T-helper 2 cell treated with Interferon-gamma antibody and Interleukin-4, amounts not matched to agents 100 ng/mL and 5 ng/mL, for 36 hours (primary cell): ENCODE measurements around the gene PRPF6. TPM values are rescaled to one million over a fixed set of nuclear protein-coding genes. Genes with fewer than 3 reads are reported as not detected.

Experiments used
- intact Hi-C: fragments of 100-400 bp; cut with micrococcal nuclease; formaldehyde crosslinking; loops from one replicate; pipeline ENCODE4 v1.15.1; 2023
- total RNA-seq: library from RNA; stranded (reverse); gene quantifications from 2 replicates; pipeline ENCODE4 v1.2.3, GENCODE V29; 2022

The PRPF6 gene, protein sequence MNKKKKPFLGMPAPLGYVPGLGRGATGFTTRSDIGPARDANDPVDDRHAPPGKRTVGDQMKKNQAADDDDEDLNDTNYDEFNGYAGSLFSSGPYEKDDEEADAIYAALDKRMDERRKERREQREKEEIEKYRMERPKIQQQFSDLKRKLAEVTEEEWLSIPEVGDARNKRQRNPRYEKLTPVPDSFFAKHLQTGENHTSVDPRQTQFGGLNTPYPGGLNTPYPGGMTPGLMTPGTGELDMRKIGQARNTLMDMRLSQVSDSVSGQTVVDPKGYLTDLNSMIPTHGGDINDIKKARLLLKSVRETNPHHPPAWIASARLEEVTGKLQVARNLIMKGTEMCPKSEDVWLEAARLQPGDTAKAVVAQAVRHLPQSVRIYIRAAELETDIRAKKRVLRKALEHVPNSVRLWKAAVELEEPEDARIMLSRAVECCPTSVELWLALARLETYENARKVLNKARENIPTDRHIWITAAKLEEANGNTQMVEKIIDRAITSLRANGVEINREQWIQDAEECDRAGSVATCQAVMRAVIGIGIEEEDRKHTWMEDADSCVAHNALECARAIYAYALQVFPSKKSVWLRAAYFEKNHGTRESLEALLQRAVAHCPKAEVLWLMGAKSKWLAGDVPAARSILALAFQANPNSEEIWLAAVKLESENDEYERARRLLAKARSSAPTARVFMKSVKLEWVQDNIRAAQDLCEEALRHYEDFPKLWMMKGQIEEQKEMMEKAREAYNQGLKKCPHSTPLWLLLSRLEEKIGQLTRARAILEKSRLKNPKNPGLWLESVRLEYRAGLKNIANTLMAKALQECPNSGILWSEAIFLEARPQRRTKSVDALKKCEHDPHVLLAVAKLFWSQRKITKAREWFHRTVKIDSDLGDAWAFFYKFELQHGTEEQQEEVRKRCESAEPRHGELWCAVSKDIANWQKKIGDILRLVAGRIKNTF
- total RNA-seq: 69.3 and 69.4 TPM in 2 replicates

DNA sequence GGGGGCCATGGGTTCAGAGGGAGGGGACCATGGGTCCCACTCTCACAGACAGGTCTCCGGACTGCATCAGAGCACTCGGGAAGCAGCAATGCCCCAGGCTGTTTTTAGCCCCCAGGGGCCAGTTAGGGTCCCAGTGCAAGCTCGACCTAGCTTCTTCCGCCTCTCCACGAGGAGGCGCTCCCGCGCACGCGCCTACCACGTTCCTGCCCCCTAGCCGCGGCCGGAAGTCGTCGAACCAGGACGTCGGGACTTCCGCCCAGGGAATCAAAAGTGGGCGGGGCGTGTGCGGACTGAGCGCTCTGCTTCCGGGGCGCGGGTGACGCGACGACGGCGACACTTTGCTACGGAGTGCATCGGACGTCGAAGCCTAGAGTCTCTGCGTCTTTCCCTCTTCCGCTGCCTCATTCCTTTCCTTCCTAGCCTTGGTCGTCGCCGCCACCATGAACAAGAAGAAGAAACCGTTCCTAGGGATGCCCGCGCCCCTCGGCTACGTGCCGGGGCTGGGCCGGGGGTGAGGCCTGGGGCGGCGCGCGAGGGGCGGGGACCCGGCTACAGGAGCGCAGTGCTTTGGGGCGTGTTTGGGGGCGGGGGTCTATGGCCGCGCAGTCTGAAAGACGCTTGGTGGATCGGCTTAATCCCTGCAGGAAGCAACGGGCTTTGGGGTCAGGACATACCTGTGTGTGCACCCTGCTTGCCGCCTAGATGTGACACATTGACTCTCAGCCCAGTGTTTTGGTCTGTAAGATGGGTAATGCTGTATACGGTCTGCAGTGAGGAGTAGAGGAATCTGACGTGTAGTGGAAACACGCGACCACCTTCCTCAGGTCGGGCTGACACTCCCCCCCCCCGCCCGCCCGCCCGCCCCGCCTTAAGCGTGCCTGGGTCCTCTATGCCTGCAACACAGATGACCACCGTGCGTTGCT lies at the start of gene PRPF6:
TSS of gene PRPF6 (plus strand) at position 327 of the 923 bp plus-strand sequence. CDS start at position 441, 114 bp downstream.
- intact Hi-C loops: loop anchor here (1.0 to 2.0 kb wide), 3 partner anchors 25 to 82 kb away; partner anchors contain the start of genes TCEA2 and UCKL1

DNA sequence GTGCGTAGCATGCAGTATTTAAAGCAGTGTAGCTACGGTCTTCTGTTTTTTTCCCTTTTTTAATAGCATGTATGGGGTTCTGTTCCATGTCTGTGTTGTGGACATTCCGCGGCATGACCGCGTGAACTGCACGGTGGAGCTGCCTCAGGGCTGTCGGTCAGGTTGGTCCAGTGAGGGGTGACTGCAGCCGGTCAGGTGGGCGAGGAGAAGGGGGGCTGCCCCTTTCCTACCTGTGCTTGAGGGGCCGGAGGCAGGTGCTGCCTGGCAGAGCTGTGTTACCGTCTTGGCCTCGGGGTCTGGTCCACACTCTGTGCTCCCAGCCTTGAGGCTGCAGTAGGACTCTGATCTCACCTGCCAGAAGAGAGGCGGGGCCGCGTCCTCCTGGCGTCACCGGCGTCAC lies 49.2 kb upstream of the PRPF6 start:
- intact Hi-C loops: no loop called here

DNA sequence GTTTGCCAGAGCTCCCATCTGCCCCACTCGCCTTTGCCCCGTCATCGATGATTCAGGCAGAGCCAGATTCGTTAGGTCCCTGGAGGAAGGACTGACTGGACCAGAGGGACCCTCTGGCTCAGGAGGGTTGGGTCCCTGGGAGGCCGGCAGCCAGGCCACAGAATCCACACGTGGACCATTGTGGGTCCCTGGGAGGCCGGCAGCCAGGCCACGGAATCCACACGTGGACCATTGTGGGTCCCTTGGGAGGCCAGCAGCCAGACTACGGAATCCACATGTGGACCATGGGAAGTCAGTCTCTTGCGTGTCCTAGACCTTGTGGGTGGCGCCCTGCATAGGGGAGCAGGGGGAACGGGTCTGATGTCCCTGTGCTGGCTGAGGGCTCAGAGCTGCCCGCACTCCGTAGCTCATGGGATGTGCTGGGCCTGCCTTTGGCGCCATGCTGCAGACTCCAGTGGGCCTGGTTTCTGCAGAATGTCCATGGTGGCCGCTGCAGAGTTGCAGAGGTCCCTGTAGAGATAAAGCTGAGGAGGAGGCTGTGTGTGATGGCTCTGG lies 48.2 kb upstream of the PRPF6 start:
- intact Hi-C loops: no loop called here

DNA sequence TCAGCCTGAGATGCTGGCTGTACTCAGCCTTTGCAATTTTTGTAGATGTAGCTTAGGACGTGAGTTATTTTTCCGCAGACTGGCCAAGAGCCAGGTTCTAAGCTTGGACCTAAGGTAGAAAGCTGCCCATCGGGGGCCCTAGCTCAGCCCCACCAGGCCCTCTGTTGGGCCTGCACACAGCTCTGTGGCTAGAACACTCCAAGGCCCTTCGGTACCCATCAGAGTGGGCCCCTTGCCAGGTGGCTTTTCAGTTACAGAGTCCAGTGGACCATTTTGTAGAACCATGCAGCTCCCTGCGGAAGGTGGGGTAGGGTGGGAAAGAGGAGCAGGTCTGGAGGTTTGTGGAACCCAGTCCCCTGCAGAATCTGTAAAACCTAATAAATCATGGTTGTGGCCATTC lies 47.3 kb upstream of the PRPF6 start:
- intact Hi-C loops: no loop called here

DNA sequence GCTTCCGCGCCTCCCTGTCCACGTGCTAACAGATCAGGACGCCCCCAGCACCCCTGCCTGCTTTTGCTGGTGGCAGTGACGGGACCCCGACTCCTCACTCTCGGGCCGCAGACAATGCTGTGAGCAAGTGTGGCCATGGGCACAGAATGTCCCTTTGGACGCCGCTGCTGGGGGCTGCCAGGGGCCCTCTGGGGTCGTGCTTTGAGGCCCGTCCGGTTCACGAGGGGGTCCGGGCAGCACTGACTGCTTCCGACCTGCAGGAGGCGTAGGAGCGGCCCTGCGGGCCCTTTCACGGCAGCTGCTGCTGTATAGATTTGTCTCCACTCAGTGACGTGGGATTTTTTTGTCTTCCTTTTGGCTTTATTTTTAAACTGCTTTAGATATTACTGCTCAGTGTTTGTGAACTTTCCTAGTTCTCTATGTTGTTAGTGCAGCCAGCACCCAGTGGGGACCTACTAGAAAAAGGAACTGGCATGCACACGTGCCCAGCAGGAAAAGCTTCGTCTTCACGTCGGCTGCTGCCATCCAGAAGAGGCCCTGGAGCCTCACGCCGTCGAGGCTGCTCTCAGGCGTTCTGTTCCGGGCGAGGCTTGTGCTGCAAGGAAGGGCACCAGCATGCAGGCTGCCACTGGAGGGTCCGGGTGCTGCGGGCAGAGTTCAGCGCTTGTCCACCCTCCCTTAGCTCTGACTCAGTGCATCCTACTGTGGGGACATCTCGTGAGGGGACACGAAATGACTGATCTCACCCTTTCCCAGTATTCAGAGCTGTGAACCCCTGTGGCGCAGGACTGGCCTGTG lies 46.5 kb upstream of the PRPF6 start:
- intact Hi-C loops: no loop called here

DNA sequence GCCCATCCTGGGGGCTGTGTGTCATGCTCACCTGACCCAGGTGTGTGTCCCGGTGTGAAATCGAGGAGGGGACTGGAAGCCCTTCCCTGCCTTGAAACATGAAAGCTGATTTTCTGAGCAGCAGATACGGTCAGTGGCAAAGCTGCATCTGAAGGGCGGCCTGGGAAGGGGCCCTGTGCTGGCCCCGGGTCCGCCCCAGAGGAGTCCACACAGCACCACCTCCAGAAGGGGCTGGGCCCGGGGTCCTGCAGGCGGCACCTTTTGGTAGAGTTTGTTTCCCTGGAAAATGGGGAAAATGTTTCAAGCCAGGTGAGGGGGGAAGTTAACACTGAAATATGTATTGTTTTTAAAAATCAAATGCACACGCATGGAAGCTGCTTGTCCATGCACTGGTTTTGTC lies 45.5 kb upstream of the PRPF6 start:
- intact Hi-C loops: no loop called here

DNA sequence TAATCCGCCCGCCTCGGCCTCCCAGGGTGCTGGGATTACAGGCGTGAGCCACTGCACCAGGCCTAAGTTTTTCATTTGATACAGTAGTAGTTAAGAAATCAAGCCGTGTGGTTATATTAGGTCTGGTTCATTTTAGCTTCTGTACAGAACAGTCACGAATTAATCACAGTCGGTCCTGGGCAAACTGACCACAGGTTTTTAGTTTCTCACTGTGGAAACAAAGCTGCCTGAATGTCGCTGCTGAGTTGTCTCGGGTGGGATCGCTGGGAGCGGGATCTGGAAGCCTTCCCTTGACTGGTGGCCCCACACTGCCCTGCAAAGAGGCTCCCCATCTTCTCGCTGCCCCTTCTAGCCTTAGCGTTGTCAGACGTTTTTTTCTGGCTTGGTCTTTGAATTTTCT lies 43.3 kb upstream of the PRPF6 start:
- intact Hi-C loops: no loop called here

DNA sequence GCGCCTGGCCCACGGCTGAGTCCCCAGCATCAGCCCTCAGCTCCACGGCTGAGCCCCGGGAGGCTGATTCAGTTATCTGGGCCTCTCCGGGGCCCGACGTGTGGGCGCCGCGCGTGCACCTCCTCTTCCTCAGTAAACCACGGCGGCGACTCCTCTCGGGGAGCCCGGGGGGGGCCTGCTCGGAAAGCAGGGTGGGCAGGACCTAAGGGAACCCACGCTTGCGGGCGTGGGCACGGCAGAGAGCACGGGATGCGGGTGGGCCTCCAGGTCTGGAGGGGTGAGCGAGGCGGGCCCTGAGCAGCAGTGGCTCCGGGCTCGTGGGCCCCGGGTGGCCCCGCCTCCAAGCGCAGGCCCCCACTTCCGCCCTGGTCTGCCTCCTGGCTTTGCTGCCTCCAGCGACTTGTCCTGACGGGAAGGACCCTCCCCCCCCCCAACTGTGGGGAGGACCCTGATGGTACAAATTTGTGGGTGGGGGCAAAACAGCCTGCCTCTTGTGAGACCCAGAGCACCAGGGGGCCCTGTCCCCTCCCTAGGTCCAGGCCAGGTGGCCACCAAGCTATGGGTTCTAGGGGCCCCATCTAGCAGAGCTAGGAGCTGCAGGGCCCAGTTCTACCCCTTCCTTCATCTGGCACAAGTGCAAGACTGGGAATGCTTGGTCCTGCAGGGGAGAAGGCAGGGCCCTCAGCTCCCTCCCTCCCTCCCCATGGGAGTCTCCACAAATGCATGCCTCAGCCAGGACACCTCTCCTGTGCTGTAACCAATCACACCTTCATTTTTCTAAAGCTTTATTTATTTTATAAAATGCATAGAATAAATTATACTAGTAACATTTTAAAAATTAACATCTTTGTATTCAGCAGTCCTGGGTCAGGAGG lies 41.6 kb upstream of the PRPF6 start:
- intact Hi-C loops: no loop called here

DNA sequence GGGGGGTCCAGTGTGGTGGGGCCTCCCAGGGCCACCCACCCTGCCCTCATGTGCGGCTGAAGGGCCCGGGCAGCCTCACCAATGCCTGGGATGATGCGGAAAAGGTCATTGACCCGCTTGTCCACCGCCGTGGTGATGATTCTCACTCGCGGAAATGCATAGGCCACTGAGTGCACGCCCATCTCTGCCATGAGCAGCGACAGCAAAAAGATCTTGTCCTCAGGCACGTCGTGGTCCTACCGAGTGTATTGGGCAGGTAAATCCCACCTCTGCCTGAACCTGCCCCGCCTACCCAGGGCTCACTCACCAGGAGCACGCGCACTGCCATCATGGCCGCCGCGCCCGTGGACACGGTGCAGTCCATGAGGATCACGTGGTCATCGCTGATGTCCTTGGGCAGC lies 40.9 kb upstream of the PRPF6 start:
- intact Hi-C loops: loop anchor here (2.0 kb wide), 1 partner anchor 45 kb away; the partner anchor contains the start of gene DNAJC5

DNA sequence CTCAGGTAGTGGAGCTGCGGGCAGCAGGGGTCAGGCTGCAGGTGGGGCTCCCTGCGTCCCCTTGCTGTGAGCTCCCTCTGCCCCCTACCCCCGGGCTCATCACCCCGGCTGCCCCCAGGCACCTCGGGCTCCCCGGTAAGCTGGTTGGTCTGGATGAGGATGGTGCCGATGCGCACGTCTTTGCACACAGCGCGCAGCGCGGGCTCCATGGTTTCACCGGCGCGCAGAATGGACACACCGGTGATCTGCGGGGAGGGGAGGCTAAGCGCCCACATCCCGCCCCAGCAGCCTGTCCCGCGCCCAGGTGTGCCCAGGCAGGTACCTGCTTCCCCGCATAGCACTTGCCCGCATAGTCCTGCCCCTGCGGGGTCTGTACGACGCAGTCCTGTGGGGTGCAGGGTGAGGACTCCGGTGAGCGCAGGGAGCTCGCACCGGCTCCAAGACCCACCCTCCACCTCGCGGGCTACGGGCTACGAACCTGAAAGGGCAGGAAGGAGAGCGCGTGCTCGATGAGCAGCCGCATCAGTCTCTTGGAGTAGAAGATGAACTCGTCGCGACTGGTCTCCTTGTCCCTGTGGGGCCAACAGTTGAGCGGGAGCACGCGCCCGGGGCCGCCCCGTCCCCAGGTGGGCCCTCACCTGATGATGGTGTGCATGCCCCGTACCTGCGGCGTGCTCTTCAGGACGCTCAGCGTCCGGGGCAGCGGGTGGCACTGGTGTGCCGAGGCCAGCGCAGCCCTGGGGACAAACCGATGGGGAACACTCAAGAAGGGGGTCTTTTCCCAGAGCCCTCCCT lies 40.3 kb upstream of the PRPF6 start:
- intact Hi-C loops: loop anchor here (2.0 kb wide), 1 partner anchor 46 kb away; the partner anchor contains the start of gene DNAJC5

DNA sequence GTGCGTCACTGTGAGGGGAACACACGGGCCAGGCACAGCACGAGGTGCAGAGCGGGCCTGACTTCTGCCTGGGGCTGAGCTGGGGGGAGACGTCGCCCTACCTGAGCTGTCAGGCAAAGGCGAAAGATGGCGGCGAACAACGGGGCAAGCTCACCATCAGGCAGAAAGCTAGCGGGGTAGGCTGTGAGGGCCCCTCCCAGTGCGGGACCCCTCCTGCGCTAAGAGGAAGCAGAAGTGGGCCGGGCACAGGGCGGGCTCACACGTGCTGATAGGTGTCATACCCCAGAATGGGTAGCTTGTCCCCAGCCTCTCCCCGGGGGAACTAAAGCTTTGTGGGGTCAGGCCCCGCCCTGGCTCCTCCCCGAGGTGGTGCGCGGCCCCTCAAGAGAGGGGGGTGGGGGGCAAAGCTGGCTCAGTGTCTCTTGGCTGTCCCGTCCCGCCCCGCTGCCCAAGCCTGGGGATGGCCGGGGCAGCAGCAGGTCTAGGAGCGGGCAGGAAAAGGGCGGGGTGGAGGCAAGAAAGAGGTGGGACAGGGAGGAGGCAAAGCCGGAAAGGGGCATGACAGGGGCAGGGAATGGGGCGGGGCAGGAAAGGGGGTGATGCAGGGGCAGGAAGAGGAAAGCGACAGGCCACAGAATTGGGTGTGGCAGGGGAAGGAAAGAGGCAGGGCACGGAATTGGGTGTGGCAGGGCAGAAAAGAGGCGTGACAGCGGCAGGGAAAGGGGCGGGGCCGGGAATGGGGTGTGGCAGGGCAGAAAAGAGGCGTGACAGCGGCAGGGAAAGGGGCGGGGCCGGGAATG lies 39.5 kb upstream of the PRPF6 start:
- intact Hi-C loops: loop anchor here (2.0 kb wide), 1 partner anchor 47 kb away; the partner anchor contains the start of gene DNAJC5

DNA sequence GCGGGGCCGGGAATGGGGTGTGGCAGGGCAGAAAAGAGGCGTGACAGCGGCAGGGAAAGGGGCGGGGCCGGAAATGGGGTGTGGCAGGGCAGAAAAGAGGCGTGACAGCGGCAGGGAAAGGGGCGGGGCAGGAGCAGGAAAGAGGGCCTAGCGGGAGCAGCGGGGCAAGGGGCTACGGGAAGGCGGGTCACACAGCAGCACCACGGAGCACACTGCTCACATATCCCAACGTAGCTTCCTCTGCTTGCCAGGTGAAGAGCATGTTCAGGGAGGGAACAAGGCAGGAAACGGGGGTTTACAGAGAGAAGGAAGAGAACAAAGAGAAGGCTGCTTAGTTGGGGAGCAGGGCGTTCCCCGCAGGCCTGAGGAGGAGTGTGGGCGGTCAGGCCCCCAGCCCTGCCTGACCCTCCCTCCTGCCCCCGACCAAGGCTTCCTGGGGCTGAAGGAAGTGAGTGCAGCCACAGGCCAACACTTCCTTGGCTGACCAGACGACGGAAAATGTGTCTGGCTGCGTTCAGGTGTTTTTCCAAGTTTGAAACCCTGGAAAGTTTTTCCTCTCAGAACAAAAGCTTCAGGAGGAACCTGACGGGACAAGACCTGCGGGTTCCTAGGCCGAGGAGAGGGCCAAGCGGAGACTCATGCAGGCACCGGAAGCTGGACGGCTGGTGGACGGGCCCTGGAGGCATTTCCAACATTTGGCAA lies 38.5 kb upstream of the PRPF6 start:
- intact Hi-C loops: no loop called here

DNA sequence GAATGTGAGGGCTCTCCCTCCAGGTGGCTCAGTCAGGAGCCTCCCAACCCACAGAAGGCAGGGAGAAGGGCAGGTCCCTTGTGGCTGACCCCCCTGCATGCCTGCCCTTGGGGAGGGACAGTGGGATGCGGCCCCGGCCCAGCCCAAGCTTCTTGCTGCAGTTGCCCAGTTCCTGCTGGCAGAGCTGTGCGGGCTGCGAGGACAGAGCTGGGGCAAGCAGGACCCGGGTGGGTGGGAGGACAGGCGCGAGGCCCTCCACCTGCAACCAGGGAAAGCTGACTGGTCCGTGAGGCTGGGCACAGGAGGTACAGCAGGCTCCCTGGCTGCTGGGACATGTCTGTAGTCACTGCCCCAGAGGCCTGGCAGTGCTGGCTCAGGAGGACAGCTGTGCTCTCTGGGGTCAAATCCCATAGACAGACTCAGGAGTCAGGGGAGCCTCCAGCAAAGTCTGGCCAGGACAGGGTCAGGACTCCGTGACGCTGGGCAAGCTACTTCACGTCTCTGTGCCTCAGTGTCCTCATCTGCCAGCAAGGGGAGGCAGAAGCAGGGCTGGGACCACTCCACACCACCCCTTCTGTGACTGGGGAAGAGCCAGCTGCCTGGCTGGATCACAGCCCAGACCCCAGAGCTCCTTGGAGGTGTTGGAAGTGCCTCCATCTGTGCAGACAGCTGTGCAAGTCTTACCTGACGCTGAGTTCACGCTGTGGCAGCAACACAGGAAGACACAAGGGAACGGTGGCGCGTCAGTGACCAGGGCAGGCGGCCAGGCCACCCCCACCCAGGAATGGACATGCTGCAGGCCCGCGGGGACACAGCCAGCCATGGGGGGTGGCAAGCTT lies 37.7 kb upstream of the PRPF6 start:
- intact Hi-C loops: no loop called here

DNA sequence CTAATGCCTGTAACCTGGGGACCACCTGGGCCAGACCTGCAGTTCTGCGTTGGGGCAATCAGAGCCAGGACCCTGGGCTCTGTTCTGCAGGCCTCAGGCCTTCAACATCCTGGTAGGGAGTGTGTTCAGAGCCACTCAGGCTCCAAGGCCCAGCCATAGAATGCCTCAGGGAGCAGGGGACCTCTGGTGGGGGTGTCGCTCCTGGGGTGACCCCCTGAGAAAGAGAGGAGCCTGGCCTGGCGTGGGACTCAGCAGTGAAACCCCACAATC lies 37.2 kb upstream of the PRPF6 start:
- intact Hi-C loops: no loop called here

DNA sequence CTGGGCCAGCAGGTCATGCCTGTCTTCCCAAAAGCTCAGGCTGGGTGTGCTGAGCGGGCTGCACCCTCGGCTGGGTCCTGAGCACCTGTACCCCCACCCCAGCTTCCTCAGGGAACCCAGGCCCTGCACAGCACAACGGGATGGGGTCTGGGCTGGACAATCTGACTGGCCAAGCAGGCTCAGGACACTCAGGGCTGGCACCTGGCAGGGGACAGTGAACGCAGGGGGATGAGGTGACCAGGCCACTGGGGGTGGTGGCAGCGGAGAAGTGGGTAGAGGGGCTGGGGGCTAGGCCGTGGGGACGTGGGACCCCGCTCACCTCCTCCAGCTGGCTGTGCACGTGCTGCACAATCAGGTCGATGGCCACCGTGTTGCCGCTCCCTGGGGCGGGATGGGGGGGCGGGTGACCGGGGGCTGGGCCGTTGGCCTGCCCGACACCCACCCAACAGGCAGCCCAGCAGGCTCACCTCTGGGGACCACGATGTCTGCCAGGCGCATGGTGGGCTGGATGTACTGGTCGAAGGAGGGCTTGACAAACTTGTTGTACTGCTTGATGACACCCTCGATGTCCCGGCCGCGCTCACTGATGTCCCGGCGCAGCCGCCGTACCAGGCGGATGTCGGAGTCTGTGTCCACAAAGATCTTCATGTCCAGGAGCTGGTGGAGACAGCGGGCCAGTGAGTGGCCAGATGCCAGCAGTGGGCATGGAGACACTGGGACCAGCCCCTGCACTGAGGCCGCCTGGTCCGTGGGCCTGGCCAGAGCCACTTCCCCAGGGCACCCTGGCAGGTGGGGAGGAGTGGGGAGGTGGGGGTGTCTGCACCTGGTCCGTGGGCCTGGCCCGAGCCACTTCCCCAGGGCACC lies 36.6 kb upstream of the PRPF6 start:
- intact Hi-C loops: no loop called here
